Type B pancreatic cell (in vitro differentiated cells): ENCODE data around the gene APOOL. TPM values are rescaled to one million over a fixed set of nuclear protein-coding genes. Genes with fewer than 3 reads are reported as not detected.

Experiments used
- DNase-seq: peaks from one replicate; pipeline ENCODE4 v3.0.0; 2021; ENCODE audit warnings: mixed read lengths; ENCODE audit not compliant: unreplicated experiment; ENCODE audit errors: extremely low spot score
- H3K27ac Mint-ChIP-seq: 2 replicates; pipeline ENCODE4 v1.8.0; 2021; ENCODE audit warnings: mild to moderate bottlenecking, mixed read lengths
- H3K27me3 Mint-ChIP-seq: 2 replicates; pipeline ENCODE4 v1.8.0; 2021; ENCODE audit warnings: mixed read lengths
- H3K36me3 Mint-ChIP-seq: 2 replicates; pipeline ENCODE4 v1.8.0; 2021; ENCODE audit warnings: mixed read lengths
- H3K4me1 Mint-ChIP-seq: one replicate; pipeline ENCODE4 v1.8.0; 2021; ENCODE audit warnings: mixed read lengths; ENCODE audit not compliant: unreplicated experiment
- H3K4me3 Mint-ChIP-seq: 2 replicates; pipeline ENCODE4 v1.8.0; 2021; ENCODE audit warnings: mild to moderate bottlenecking, mixed read lengths
- H3K9me3 Mint-ChIP-seq: 2 replicates; pipeline ENCODE4 v1.8.0; 2021; ENCODE audit warnings: mixed read lengths
- CTCF ChIP-seq: fragments of 200-600 bp; sonication (generic); conservative IDR thresholded peaks from 2 replicates; pipeline ENCODE4 v1.5.0; 2021; ENCODE audit warnings: antibody characterized with exemption, mild to moderate bottlenecking
- total RNA-seq: library from RNA; stranded (reverse); gene quantifications from 2 replicates; pipeline ENCODE4 v1.2.1, GENCODE V29; 2021; ENCODE audit warnings: low replicate concordance

APOOL gene
- total RNA-seq, 1 donor from 2014 or later = 20.5 TPM

- Mint-ChIP-seq H3K4me1 (no peaks in the 10 kb centered on the region), H3K36me3 (no peaks in the 10 kb centered on the region), H3K9me3 (no peaks in the 10 kb centered on the region), H3K27ac (no peak overlapping the region), H3K27me3 (no peaks in the 10 kb centered on the region), H3K4me3 (no peak overlapping the region)
- no peak for TF ChIP-seq CTCF
- DNase-seq = no peak
These were observed 110.1 kb downstream of the APOOL start for GRCh38 chrX:85113746-85114145.

- no peak for TF ChIP-seq CTCF
- Mint-ChIP-seq H3K9me3 (no peaks in the 10 kb centered on the region), H3K4me3 (no peak overlapping the region), H3K27ac (no peak overlapping the region), H3K36me3 (no peaks in the 10 kb centered on the region), H3K4me1 (no peaks in the 10 kb centered on the region), H3K27me3 (no peaks in the 10 kb centered on the region)
- no peak for DNase-seq
These were observed 110.5 kb downstream of the APOOL start for GRCh38 chrX:85114171-85114570.

- no peaks in the 10 kb centered on the region for H3K36me3 Mint-ChIP-seq
These were observed 111.1 kb downstream of the APOOL start for GRCh38 chrX:85114776-85115175.

GRCh38 chrX:85115252-85115651 lies 111.6 kb downstream of the APOOL start:
- no peaks in the 10 kb centered on the region for H3K27me3 Mint-ChIP-seq
- no peak for TF ChIP-seq CTCF

More at GRCh38 chrX:85114776-85115175, 111.1 kb downstream of the APOOL start:
- H3K27me3 Mint-ChIP-seq = no peaks in the 10 kb centered on the region
- TF ChIP-seq CTCF = peak; percentile 33
- DNase-seq = no peak
- no peaks in the 10 kb centered on the region for H3K9me3 Mint-ChIP-seq
- no peak overlapping the region for H3K4me3 Mint-ChIP-seq
- H3K27ac Mint-ChIP-seq = no peak overlapping the region
- H3K4me1 Mint-ChIP-seq = no peaks in the 10 kb centered on the region

GRCh38 chrX:85136409-85136808 lies 132.7 kb downstream of the APOOL start:
- Mint-ChIP-seq H3K9me3 (peaks cover 5% of the 10 kb centered on the region), H3K27ac (no peak overlapping the region), H3K27me3 (no peaks in the 10 kb centered on the region), H3K36me3 (no peaks in the 10 kb centered on the region), H3K4me3 (no peak overlapping the region), H3K4me1 (no peaks in the 10 kb centered on the region)
- TF ChIP-seq CTCF = no peak
- DNase-seq = no peak

More at GRCh38 chrX:85115252-85115651, 111.6 kb downstream of the APOOL start:
- Mint-ChIP-seq H3K36me3 (no peaks in the 10 kb centered on the region), H3K4me1 (no peaks in the 10 kb centered on the region), H3K27ac (no peak overlapping the region), H3K4me3 (no peak overlapping the region), H3K9me3 (no peaks in the 10 kb centered on the region)
- no peak for DNase-seq

- TF ChIP-seq CTCF = no peak
- DNase-seq = no peak
- no peaks in the 10 kb centered on the region for H3K27me3 Mint-ChIP-seq
- no peaks in the 10 kb centered on the region for H3K4me1 Mint-ChIP-seq
- H3K9me3 Mint-ChIP-seq = peaks cover 4% of the 10 kb centered on the region
- H3K4me3 Mint-ChIP-seq = no peak overlapping the region
- H3K36me3 Mint-ChIP-seq = no peaks in the 10 kb centered on the region
- H3K27ac Mint-ChIP-seq = no peak overlapping the region
These were observed 135.7 kb downstream of the APOOL start for GRCh38 chrX:85139422-85139821.
